Neural crest cell (in vitro differentiated cells): ENCODE results near the gene MTHFD2L. TPM values are rescaled to one million over a fixed set of nuclear protein-coding genes. Genes with fewer than 3 reads are reported as not detected.

Experiments used
- DNase-seq: peaks from one replicate; pipeline ENCODE4 v3.0.0; 2021; ENCODE audit warnings: low read depth, mixed read lengths, low spot score
- H3K27ac Mint-ChIP-seq: one replicate; pipeline ENCODE4 v1.8.0; 2021; ENCODE audit warnings: mild to moderate bottlenecking, mixed read lengths; ENCODE audit not compliant: unreplicated experiment
- H3K27me3 Mint-ChIP-seq: 2 replicates; pipeline ENCODE4 v1.8.0; 2021; ENCODE audit warnings: low read depth, mild to moderate bottlenecking, mixed read lengths
- H3K36me3 Mint-ChIP-seq: 2 replicates; pipeline ENCODE4 v1.8.0; 2021; ENCODE audit warnings: low read depth, mild to moderate bottlenecking, mixed read lengths
- H3K4me1 Mint-ChIP-seq: 2 replicates; pipeline ENCODE4 v1.8.0; 2021; ENCODE audit warnings: mixed read lengths
- H3K4me3 Mint-ChIP-seq: one replicate; pipeline ENCODE4 v1.8.0; 2021; ENCODE audit warnings: mild to moderate bottlenecking, mixed read lengths
- H3K9me3 Mint-ChIP-seq: 2 replicates; pipeline ENCODE4 v1.8.0; 2021; ENCODE audit warnings: mixed read lengths
- total RNA-seq: library from RNA; stranded (reverse); gene quantifications from 2 replicates; pipeline ENCODE4 v1.2.1, GENCODE V29; 2021
- TF ChIP-seq, protein P1 (sequence below): fragments of 200-600 bp; sonication (generic); conservative IDR thresholded peaks from 2 replicates; pipeline ENCODE4 v1.5.0; 2021; ENCODE audit warnings: antibody characterized with exemption, mild to moderate bottlenecking

The MTHFD2L gene
- total RNA-seq, 1 donor from 2014 or later = 19.9 TPM

DNA sequence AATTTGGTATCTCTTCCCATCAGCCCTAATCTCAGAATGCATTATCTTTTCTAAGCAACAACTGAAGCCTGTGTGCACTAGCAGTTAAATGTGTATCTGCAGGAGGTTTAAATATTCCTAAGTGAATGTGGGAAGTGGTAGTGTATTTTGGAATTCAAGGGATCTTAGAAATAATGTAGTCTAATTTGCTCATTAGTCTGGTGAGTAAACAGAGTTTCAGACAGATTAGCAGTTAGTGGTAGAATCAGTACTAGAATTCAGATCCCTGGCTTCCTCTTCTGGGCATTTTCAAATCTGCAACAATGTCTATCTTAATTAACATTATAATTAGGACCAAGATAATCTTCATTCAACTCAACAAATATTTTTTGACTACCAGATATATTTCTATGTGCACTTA, 47.2 kb upstream of the MTHFD2L start:
- Mint-ChIP-seq H3K36me3 (no peaks in the 10 kb centered on the region), H3K27ac (no peak overlapping the region), H3K4me3 (no peak overlapping the region), H3K4me1 (peaks cover 17% of the 10 kb centered on the region), H3K9me3 (no peaks in the 10 kb centered on the region), H3K27me3 (no peaks in the 10 kb centered on the region)
- no peak for DNase-seq
- TF ChIP-seq, protein P1, sequence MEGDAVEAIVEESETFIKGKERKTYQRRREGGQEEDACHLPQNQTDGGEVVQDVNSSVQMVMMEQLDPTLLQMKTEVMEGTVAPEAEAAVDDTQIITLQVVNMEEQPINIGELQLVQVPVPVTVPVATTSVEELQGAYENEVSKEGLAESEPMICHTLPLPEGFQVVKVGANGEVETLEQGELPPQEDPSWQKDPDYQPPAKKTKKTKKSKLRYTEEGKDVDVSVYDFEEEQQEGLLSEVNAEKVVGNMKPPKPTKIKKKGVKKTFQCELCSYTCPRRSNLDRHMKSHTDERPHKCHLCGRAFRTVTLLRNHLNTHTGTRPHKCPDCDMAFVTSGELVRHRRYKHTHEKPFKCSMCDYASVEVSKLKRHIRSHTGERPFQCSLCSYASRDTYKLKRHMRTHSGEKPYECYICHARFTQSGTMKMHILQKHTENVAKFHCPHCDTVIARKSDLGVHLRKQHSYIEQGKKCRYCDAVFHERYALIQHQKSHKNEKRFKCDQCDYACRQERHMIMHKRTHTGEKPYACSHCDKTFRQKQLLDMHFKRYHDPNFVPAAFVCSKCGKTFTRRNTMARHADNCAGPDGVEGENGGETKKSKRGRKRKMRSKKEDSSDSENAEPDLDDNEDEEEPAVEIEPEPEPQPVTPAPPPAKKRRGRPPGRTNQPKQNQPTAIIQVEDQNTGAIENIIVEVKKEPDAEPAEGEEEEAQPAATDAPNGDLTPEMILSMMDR = no peak

DNA sequence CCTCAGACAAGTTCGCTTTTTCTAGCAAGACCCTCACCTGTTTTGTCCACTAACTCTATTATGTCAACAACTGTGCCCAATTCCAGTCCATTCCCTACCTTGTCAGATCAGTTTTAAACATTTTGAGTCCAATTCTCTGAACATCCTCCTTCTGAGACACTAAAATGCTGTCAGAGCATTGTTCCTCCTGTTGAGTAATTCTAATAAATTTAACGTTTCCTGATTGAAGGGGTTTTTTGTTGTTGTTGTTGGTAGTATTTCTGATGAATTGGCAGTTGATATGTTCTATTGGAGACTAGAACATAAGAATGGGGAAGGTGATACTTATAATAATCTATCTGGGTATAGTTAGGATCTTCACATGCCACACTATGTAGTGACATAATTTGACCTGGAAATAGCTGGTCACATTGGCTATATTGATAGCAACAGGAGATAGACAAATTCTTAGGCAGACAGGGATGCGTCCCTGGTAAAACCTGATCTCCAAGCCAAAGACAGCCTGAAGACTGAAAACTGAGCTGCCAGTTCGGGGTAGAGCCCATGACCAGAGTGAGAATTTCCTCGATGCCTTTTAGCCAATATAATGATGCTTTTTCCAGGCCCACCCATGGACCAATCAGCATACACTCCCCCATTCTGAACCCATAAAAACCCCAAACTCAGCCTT, 46.5 kb upstream of the MTHFD2L start:
- no peaks in the 10 kb centered on the region for H3K27me3 Mint-ChIP-seq
- no peak for DNase-seq
- no peak overlapping the region for H3K27ac Mint-ChIP-seq
- H3K9me3 Mint-ChIP-seq = no peaks in the 10 kb centered on the region
- H3K4me1 Mint-ChIP-seq = peaks cover 20% of the 10 kb centered on the region
- TF ChIP-seq, protein P1 = no peak
- no peaks in the 10 kb centered on the region for H3K36me3 Mint-ChIP-seq
- no peak overlapping the region for H3K4me3 Mint-ChIP-seq

DNA sequence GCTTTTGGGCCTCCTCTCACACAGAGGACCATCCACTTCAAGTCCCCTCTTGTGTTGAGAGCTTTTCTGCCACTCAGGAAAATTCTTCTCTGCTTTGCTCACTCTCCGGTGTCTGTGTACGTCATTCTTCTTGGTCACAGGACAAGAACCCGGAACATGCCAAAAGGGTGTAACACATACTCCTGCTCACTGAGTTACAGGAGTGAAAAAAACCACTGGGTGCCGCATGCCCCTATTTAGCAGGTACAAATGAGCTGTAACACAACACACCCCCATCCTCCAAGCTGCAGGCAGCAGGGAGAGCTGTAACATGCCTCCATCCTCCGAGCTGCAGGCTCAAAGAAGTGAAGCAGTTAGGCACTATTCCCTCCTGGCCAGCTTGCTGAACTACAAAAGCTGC, 45.9 kb upstream of the MTHFD2L start:
- Mint-ChIP-seq H3K27me3 (no peaks in the 10 kb centered on the region), H3K36me3 (no peaks in the 10 kb centered on the region), H3K9me3 (no peaks in the 10 kb centered on the region), H3K4me1 (peaks cover 25% of the 10 kb centered on the region), H3K4me3 (no peak overlapping the region), H3K27ac (no peak overlapping the region)
- no peak for DNase-seq
- TF ChIP-seq, protein P1 = no peak

DNA sequence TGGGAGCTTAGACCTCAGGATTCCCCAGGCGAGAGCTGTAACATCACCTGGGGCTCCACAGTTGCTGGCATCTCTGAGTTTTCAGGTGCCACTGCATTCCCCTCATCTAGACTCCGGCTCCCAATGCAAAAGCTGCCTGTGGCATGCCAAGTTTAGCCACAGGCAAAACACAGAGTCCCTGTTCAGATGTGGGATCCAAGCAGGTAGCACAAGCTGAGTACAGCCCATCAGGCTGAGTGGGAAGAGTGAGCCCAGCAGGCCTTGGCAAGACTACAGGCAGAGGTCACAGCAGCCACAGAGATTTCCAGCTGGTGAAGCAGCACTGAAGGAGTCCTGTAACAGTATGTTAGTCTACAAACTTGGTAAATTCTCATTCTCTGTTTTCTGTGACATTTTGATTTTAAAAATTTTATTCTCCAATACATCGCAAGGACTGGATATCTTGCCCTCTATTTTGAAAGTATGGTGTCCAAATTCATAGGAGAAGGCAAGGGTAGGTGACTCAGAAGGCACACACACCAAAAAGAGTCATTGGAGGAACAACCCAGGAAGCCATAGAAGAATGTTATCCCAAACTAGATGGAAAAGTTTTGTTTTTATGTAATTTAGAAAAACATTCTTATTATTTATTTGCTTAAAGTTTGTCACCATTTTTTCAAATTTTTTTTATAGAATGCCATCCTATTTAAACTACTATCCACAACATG, 45.4 kb upstream of the MTHFD2L start:
- H3K4me1 Mint-ChIP-seq = peaks cover 30% of the 10 kb centered on the region

DNA sequence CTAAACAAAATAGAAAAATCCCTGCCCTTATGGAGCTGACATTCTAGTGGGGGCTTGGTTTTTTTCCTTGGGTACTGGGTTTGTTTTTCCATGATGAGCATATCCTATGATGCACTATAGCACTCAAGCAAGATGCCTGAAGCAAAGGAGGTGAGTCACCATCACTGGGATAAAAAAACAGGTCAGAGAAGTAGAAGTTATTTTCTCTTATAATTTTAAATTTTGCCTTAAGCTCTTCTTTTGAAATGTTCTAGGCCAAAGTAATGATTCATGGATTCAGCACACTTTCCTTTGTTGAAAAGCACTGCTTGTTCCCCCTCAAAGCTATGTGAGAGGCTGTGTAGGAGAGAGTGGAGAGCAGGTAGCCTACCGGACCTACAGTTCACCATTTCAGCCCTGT, 43.7 kb upstream of the MTHFD2L start:
- H3K36me3 Mint-ChIP-seq = no peaks in the 10 kb centered on the region
- no peak for DNase-seq
- H3K9me3 Mint-ChIP-seq = no peaks in the 10 kb centered on the region
- H3K27me3 Mint-ChIP-seq = no peaks in the 10 kb centered on the region
- no peak overlapping the region for H3K4me3 Mint-ChIP-seq
- peaks cover 34% of the 10 kb centered on the region for H3K4me1 Mint-ChIP-seq
- TF ChIP-seq, protein P1 = no peak
- H3K27ac Mint-ChIP-seq = no peak overlapping the region

More for the DNA sequence above, 45.4 kb upstream of the MTHFD2L start:
- Mint-ChIP-seq H3K36me3 (no peaks in the 10 kb centered on the region), H3K27me3 (no peaks in the 10 kb centered on the region), H3K9me3 (no peaks in the 10 kb centered on the region), H3K27ac (no peak overlapping the region), H3K4me3 (no peak overlapping the region)
- no peak for DNase-seq
- TF ChIP-seq, protein P1 = no peak
